Esophagus squamous epithelium (tissue), 4 donors: ENCODE measurements around the gene GTPBP2.

ENCODE experiments used
- CTCF ChIP-seq, 6 experiments: fragments of 450-650 bp in 4 of 6; fragments of 200-600 bp in 2 of 6; sonication (generic) in 2 of 6; IDR thresholded peaks; one replicate each; pipeline ENCODE4 v1.5.1; 2016 to 2019; ENCODE audit warnings: antibody characterized with exemption in 6 of 6, mild to moderate bottlenecking in 4 of 6, moderate library complexity in 4 of 6
- POLR2A ChIP-seq, 4 donors: fragments of 450-650 bp; IDR thresholded peaks; one replicate each; pipeline ENCODE4 v1.6.1; 2017; ENCODE audit warnings: antibody characterized with exemption in 4 of 4, mild to moderate bottlenecking in 4 of 4, moderate library complexity in 3 of 4

GRCh38 chr6:43579171-43579570 lies 49.9 kb downstream of the GTPBP2 start:
- TF ChIP-seq POLR2A (IDR thresholded peaks at IDR 0.05) (no peak), CTCF (IDR thresholded peaks at IDR 0.05) (no peak)
